Endothelial cell of umbilical vein (primary cell): Measurements from ENCODE around the gene NLRP3. TPM values are rescaled to one million over a fixed set of nuclear protein-coding genes. Genes with fewer than 3 reads are reported as not detected.
"Not testable (repeated sequence)": the region's sequence is repeated elsewhere in the genome, so short reads cannot be mapped to it uniquely, and the experiment has no call there.

Experiments
- BruUV-seq: library from RNA; stranded (reverse); fragments of 400-500 nt; replicated peaks from 2 replicates; lab custom pipeline; 2021; lab: Mats Ljungman, UMichigan
- CTCF ChIA-PET: fragments of 300-600, 350-600 bp; sonication (Branson Sonifier 250); formaldehyde crosslinking; loops from one replicate; lab custom pipeline; 2021; ENCODE audit warnings: antibody characterized with exemption, inconsistent platforms; lab: Charles Lee
- POLR2A ChIA-PET: fragments of 300-600, 350-600 bp; sonication (Branson Sonifier 250); formaldehyde crosslinking; loops from one replicate; lab custom pipeline; 2021; ENCODE audit warnings: antibody characterized with exemption, inconsistent platforms; lab: Charles Lee
- DNase-seq: peaks from one replicate; pipeline ENCODE4 v3.0.0-alpha.2; 2011; ENCODE audit warnings: low read depth, low spot score
- FAIRE-seq: peaks from 2 replicates; lab custom pipeline; 2011; peaks lifted over from hg19 to GRCh38; lab: Jason Lieb, UNC
- H2AFZ ChIP-seq: 2 replicates; pipeline ENCODE4 v1.6.0; 2012; ENCODE audit warnings: low read depth, low read length, control low read depth, inconsistent platforms
- H3K27ac ChIP-seq: 2 replicates; pipeline ENCODE4 v1.5.1; 2011; ENCODE audit warnings: low read depth, mild to moderate bottlenecking, control low read depth, low read length, moderate library complexity; ENCODE audit not compliant: insufficient read depth
- H3K27me3 ChIP-seq, 2 experiments: 2 replicates each; pipeline versions ENCODE4 v1.6.0 to v1.6.1; 2011; ENCODE audit warnings: low read length in 2 of 2, mixed read lengths in 1 of 2; ENCODE audit not compliant: control insufficient read depth in 2 of 2, insufficient read depth in 2 of 2
- H3K36me3 ChIP-seq, 2 experiments: 2 replicates in 1 of 2; 3 replicates in 1 of 2; pipeline ENCODE4 v1.5.1; 2011; ENCODE audit warnings: low read length in 2 of 2, mild to moderate bottlenecking in 1 of 2, moderate library complexity in 1 of 2; ENCODE audit not compliant: control insufficient read depth in 2 of 2, insufficient read depth in 2 of 2; ENCODE audit errors: extremely low read depth in 1 of 2
- H3K4me1 ChIP-seq: 3 replicates; pipeline ENCODE4 v1.5.1; 2011; ENCODE audit warnings: mild to moderate bottlenecking, low read length; ENCODE audit not compliant: control insufficient read depth, insufficient read depth; ENCODE audit errors: extremely low read depth
- H3K4me2 ChIP-seq: 2 replicates; pipeline ENCODE4 v1.6.1; 2011; ENCODE audit warnings: low read length, control low read depth, mixed read lengths; ENCODE audit not compliant: insufficient read depth
- H3K4me3 ChIP-seq, 3 experiments: fragments of 200-600 bp in 1 of 3; sonication (generic), shearing (Covaris generic) in 1 of 3; replicated peaks in 1 of 3; 2 replicates each; pipeline ENCODE4 v1.5.1; 2011 to 2016; ENCODE audit warnings: control low read depth in 3 of 3, low read length in 3 of 3, mild to moderate bottlenecking in 2 of 3, inconsistent platforms in 1 of 3, low read depth in 1 of 3, moderate library complexity in 1 of 3; ENCODE audit not compliant: insufficient read depth in 1 of 3
- H3K79me2 ChIP-seq: 2 replicates; pipeline ENCODE4 v1.6.0; 2012; ENCODE audit warnings: low read length, inconsistent platforms; ENCODE audit not compliant: control insufficient read depth, insufficient read depth
- H3K9ac ChIP-seq: replicated peaks from 2 replicates; pipeline ENCODE3; 2011; ENCODE audit warnings: low read length, control low read depth; ENCODE audit not compliant: insufficient read depth; ENCODE audit errors: extremely low read depth
- H3K9me1 ChIP-seq: replicated peaks from 3 replicates; pipeline ENCODE4 v1.6.0; 2011; ENCODE audit warnings: mild to moderate bottlenecking, low read length; ENCODE audit not compliant: control insufficient read depth, insufficient read depth; ENCODE audit errors: extremely low read depth
- H3K9me3 ChIP-seq: replicated peaks from 2 replicates; pipeline ENCODE4 v1.5.1; 2012; ENCODE audit warnings: low read length, inconsistent platforms; ENCODE audit not compliant: control insufficient read depth, insufficient read depth
- H4K20me1 ChIP-seq: replicated peaks from 2 replicates; pipeline ENCODE3; 2011; ENCODE audit warnings: mild to moderate bottlenecking, low read length; ENCODE audit not compliant: control insufficient read depth, insufficient read depth; ENCODE audit errors: extremely low read depth
- CTCF ChIP-seq, 2 donors: IDR thresholded peaks; 1 replicate in 1 of 2; 2 replicates in 1 of 2; pipeline ENCODE4 v1.5.1; 2011; ENCODE audit warnings: low read length in 2 of 2, mild to moderate bottlenecking in 2 of 2, moderate library complexity in 2 of 2, control low read depth in 1 of 2, inconsistent platforms in 1 of 2, low read depth in 1 of 2; ENCODE audit not compliant: insufficient read depth in 1 of 2; ENCODE audit errors: extremely low read depth in 1 of 2
- FOS ChIP-seq: IDR thresholded peaks from 2 replicates; pipeline ENCODE4 v1.6.1; 2011; ENCODE audit warnings: mild to moderate bottlenecking, low read length, moderate library complexity, borderline replicate concordance; ENCODE audit not compliant: insufficient read depth
- JUN ChIP-seq: IDR thresholded peaks from 2 replicates; pipeline ENCODE4 v1.6.1; 2011; ENCODE audit warnings: borderline replicate concordance, low read depth; ENCODE audit not compliant: insufficient read length, insufficient read depth
- MAX ChIP-seq: IDR thresholded peaks from 2 replicates; pipeline ENCODE4 v1.6.1; 2011; ENCODE audit not compliant: insufficient read depth, insufficient read length
- MYC ChIP-seq: IDR thresholded peaks from one replicate; pipeline ENCODE4 v1.6.1; 2011; ENCODE audit warnings: mild to moderate bottlenecking, low read depth, low read length
- POLR2A ChIP-seq: IDR thresholded peaks from 2 replicates; pipeline ENCODE4 v1.6.1; 2012; ENCODE audit warnings: low read depth, mild to moderate bottlenecking, control low read depth, low read length
- POLR2AphosphoS5 ChIP-seq: IDR thresholded peaks from 2 replicates; pipeline ENCODE4 v1.6.1; 2012; ENCODE audit warnings: low read depth, mild to moderate bottlenecking, control low read depth, low read length, moderate library complexity; ENCODE audit not compliant: insufficient read depth
- dilution Hi-C: fragments of 300-500 bp; cut with MboI; formaldehyde crosslinking; loops from one replicate; pipeline ENCODE4 v1.15.0; 2019; ENCODE audit warnings: low sequenced_read_pairs; ENCODE audit not compliant: extremely low pct_ligation_motif_present
- intact Hi-C: fragments of 100-400 bp; cut with micrococcal nuclease; formaldehyde crosslinking; loops from one replicate; pipeline ENCODE4 v1.10.0; 2022
- polyA plus RNA-seq, 4 experiments: library from polyadenylated mRNA; depleted of rRNA in 3 of 4; stranded (reverse) in 3 of 4; unstranded in 1 of 4; fragments of >200 nt; gene quantifications; 2 replicates each; pipeline versions ENCODE4 v1.2.1 to v1.2.3, GENCODE V29; 2011 to 2012; ENCODE audit warnings: missing spikeins in 1 of 4
- total RNA-seq: library from RNA; stranded (reverse); gene quantifications from 2 replicates; pipeline ENCODE4 v1.2.3, GENCODE V29; 2021

Gene NLRP3
- total and polyA plus RNA-seq, 2 donors (not counting 3 experiments of a cell fraction or from before 2014, with no cell fraction given) = 0.24 to 0.29 TPM

GRCh38 chr1:247371801-247372259 lies 44.1 kb upstream of the NLRP3 start:
- FAIRE-seq (no peak), DNase-seq (no peak)
- Histone ChIP-seq H3K27ac (no peak overlapping the region), H3K4me3 (no peak overlapping the region), H4K20me1 (no peaks in the 10 kb centered on the region), H3K4me1 (no peaks in the 10 kb centered on the region), H3K9ac (no peak overlapping the region), H3K9me1 (no peaks in the 10 kb centered on the region), H2AFZ (no peak overlapping the region), H3K4me2 (no peak overlapping the region), H3K36me3 (no peaks in the 10 kb centered on the region), H3K9me3 (no peaks in the 10 kb centered on the region), H3K79me2 (no peaks in the 10 kb centered on the region), H3K27me3 (peaks cover 0 to 3% of the 10 kb centered on the region in 2 experiments)
- POLR2A ChIA-PET = no interaction called here
- intact Hi-C loops (loop anchor here (1.0 kb wide), 1 partner anchor 115 kb away; no protein-coding TSS in a partner anchor), dilution Hi-C loops (no loop called here)
- TF ChIP-seq POLR2A (no peak), MYC (no peak), JUN (no peak), MAX (no peak)
- BruUV-seq = no TSS peak
- CTCF ChIA-PET = interaction anchor here (1.4 to 1.6 kb wide), 2 partner anchors 18 to 71 kb away, joined by 5 to 24 read pairs; no protein-coding TSS in a partner anchor

- peak overlapping the region; percentile 77 for H2AFZ ChIP-seq
- peak overlapping the region in 1 of 3 experiments; percentile 8 for H3K4me3 ChIP-seq
- FAIRE-seq = no peak
- POLR2A ChIA-PET = no interaction called here
- H3K4me2 ChIP-seq = peak overlapping the region; percentile 21
- no peak overlapping the region for H3K27ac ChIP-seq
- no peaks in the 10 kb centered on the region for H3K9me1 ChIP-seq
- dilution Hi-C loops (no loop called here), intact Hi-C loops (no loop called here)
- no peaks in the 10 kb centered on the region for H3K9me3 ChIP-seq
- H3K27me3 ChIP-seq = peaks cover 0 to 3% of the 10 kb centered on the region in 2 experiments
- TF ChIP-seq POLR2AphosphoS5 (no peak), FOS (no peak), CTCF (IDR thresholded peaks at IDR 0.05; ENCODE audit: extremely low read depth in 1 of 2, insufficient read depth in 1 of 2, low read depth in 1 of 2, low read length in 2 of 2) (peak; percentile 50 to 63)
- H3K79me2 ChIP-seq = no peaks in the 10 kb centered on the region
- CTCF ChIA-PET = interaction anchor here (0.6 to 2.0 kb wide), 14 partner anchors 9 to 466 kb away, joined by 3 to 24 read pairs (median 4); no protein-coding TSS in a partner anchor
- no peaks in the 10 kb centered on the region for H3K36me3 ChIP-seq
- no peak overlapping the region for H3K9ac ChIP-seq
- DNase-seq = peak; percentile 21
- no peaks in the 10 kb centered on the region for H3K4me1 ChIP-seq
- no TSS peak for BruUV-seq
- H4K20me1 ChIP-seq = no peaks in the 10 kb centered on the region
These were observed 42.2 kb upstream of the NLRP3 start for GRCh38 chr1:247373721-247374141.

GRCh38 chr1:247374651-247375334 lies 41.2 kb upstream of the NLRP3 start:
- DNase-seq, dilution Hi-C loops, H3K27me3 ChIP-seq, H3K27ac ChIP-seq, H3K9me1 ChIP-seq, intact Hi-C loops, H3K79me2 ChIP-seq, H4K20me1 ChIP-seq, H3K9ac ChIP-seq, H3K9me3 ChIP-seq, H3K4me2 ChIP-seq, POLR2A ChIA-PET, H2AFZ ChIP-seq, BruUV-seq, H3K4me1 ChIP-seq, H3K36me3 ChIP-seq, FAIRE-seq, H3K4me3 ChIP-seq: not testable (repeated sequence)
- CTCF ChIA-PET = interaction anchor here (0.7 to 1.6 kb wide), 3 partner anchors 15 to 467 kb away, joined by 4 to 5 read pairs (median 4); no protein-coding TSS in a partner anchor
